Astrocyte of the cerebellum (primary cell): ENCODE measurements around the gene ZNF525.
A peak's percentile ranks its signal among the peaks of the same experiment; 100 is the strongest.

Experiments used
- DNase-seq: peaks from one replicate; pipeline ENCODE4 v3.0.0-alpha.2; 2011; ENCODE audit warnings: low read depth
- H3K4me3 ChIP-seq: 2 replicates; pipeline ENCODE4 v1.5.1; 2011; ENCODE audit warnings: mild to moderate bottlenecking, low read depth, low read length, moderate library complexity
- in situ Hi-C: cut with HindIII; loops from 2 replicates; pipeline ENCODE4 v1.10.0; 2017; ENCODE audit warnings: low sequenced_read_pairs
- TF ChIP-seq, protein P1 (sequence below): IDR thresholded peaks from 2 replicates; pipeline ENCODE4 v1.5.1; 2012; ENCODE audit warnings: low read length, low read depth, moderate library complexity, mild to moderate bottlenecking; ENCODE audit errors: missing control alignments

ZNF525 gene

DNA sequence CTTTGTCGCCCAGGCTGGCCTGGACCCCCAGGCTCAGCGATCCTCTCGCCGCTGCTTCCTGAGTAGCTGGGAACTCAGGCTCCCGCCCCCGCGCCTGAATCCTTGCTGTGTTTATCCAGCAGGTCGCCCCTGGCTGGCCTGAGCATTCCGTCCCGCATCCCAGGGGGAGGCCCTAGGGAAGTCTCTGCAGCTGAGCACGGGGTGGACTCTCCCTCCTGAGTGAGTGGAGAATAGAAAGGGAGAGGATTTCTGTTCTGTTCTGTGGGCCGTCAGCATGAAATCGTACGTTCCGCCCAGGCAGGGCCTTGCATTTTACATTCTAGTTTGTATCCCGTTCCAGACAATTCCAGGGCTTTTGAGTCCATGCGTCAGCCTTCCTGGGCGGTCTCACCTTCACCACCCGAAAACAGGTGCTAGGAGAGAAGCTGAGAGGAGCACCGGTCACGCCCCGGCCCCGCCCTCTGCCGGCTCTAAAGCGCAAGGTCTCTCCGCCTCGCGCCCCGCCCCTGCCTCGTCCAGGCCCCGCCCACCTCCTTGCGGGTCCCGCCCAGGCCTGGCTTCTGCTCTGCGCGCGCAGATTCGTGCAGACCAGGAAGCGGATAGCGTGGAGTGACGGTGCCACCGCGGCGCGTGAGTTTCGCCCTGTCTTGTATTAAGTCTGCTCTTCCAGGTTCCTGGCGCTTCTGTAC lies 66.0 kb downstream of the ZNF525 start, which contains the start of gene ZNF761:
Gene ZNF761 (plus strand): TSS at position 586 of the 689 bp plus-strand sequence. CDS start 15,285 bp downstream, outside the sequence.
- TF ChIP-seq, protein P1, sequence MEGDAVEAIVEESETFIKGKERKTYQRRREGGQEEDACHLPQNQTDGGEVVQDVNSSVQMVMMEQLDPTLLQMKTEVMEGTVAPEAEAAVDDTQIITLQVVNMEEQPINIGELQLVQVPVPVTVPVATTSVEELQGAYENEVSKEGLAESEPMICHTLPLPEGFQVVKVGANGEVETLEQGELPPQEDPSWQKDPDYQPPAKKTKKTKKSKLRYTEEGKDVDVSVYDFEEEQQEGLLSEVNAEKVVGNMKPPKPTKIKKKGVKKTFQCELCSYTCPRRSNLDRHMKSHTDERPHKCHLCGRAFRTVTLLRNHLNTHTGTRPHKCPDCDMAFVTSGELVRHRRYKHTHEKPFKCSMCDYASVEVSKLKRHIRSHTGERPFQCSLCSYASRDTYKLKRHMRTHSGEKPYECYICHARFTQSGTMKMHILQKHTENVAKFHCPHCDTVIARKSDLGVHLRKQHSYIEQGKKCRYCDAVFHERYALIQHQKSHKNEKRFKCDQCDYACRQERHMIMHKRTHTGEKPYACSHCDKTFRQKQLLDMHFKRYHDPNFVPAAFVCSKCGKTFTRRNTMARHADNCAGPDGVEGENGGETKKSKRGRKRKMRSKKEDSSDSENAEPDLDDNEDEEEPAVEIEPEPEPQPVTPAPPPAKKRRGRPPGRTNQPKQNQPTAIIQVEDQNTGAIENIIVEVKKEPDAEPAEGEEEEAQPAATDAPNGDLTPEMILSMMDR = peak; percentile 38

DNA sequence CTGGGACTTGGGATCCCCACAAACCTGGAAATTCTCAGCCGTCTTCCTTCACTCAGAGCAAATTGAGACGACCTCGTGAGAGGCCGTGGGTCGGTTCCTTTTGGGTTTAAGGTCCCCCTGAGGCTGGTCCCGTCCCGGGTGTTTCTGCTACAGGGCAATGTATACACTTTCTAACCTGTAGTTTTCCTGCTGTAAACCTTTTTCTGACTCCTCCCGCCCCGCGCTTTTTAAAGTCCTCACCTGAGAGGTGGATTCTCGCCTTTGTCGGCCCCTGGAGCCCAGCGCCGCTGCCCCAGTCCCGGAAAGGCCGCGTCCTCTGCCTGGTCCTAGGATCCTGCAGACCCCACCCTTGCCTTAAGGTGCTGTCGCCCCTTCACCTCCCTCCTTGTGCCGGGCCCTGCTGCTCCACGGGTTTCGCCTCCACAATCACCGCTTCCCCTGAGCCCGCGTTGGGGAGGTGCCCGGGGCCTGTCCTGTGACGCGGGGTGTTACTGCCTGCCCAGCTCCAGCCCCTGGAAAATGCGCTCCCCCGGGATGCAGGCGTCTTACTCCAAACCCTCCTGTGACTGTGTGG lies 66.7 kb downstream of the ZNF525 start:
- no peak for DNase-seq
- TF ChIP-seq, protein P1 = no peak
- peak overlapping the region; percentile 74 for H3K4me3 ChIP-seq
- in situ Hi-C loops = loop anchor here (5.0 kb wide), 1 partner anchor 90 kb away; no protein-coding TSS in a partner anchor

More for the DNA sequence above, 66.0 kb downstream of the ZNF525 start, which contains the start of gene ZNF761:
- in situ Hi-C loops = loop anchor here (5.0 kb wide), 1 partner anchor 91 kb away; no protein-coding TSS in a partner anchor
- peak within 1 kb of the TSS; percentile 74 for H3K4me3 ChIP-seq
- DNase-seq = peak; percentile 70
